Activated naive CD4-positive, alpha-beta T cell (primary cell): Measurements from ENCODE around the gene GNAI2.
"Not testable (repeated sequence)": the region's sequence is repeated elsewhere in the genome, so short reads cannot be mapped to it uniquely, and the experiment has no call there.

Experiments used
- DNase-seq, 4 experiments: peaks; one replicate each; lab custom pipeline; 2025; lab: John Stamatoyannopoulos, UW

GNAI2 gene

GRCh38 chr3:50204804-50205412 lies 31.1 kb upstream of the GNAI2 start, which contains the start of gene SLC38A3:
TSS of gene SLC38A3 (plus strand) at chr3:50205271. CDS start at chr3:50214200, 8,929 bp downstream.
- DNase-seq: peak in 1 of 4 experiments; percentile 8

- peak in 1 of 4 experiments; percentile 9 for DNase-seq
Measured at GRCh38 chr3:50205413-50206276, 30.4 kb upstream of the GNAI2 start.

GRCh38 chr3:50207359-50208042 lies 28.5 kb upstream of the GNAI2 start:
- no peak for DNase-seq

- no peak for DNase-seq
Measured at GRCh38 chr3:50208677-50209344, 27.2 kb upstream of the GNAI2 start.

GRCh38 chr3:50210176-50210509 lies 25.9 kb upstream of the GNAI2 start:
- no peak for DNase-seq

GRCh38 chr3:50210510-50211367 lies 25.3 kb upstream of the GNAI2 start:
- no peak for DNase-seq

- not testable (repeated sequence) for DNase-seq
Measured at GRCh38 chr3:50211368-50211717, 24.7 kb upstream of the GNAI2 start.

GRCh38 chr3:50211930-50212329 lies 24.1 kb upstream of the GNAI2 start:
- DNase-seq: no peak

GRCh38 chr3:50212502-50212901 lies 23.5 kb upstream of the GNAI2 start:
- no peak for DNase-seq

- DNase-seq: no peak
Measured at GRCh38 chr3:50212971-50213370, 23.0 kb upstream of the GNAI2 start.

GRCh38 chr3:50213373-50213772 lies 22.6 kb upstream of the GNAI2 start:
- DNase-seq: no peak

- no peak for DNase-seq
Measured at GRCh38 chr3:50214824-50215223, 21.2 kb upstream of the GNAI2 start.

- DNase-seq: no peak
Measured at GRCh38 chr3:50215529-50215928, 20.5 kb upstream of the GNAI2 start.

GRCh38 chr3:50217681-50218080 lies 18.3 kb upstream of the GNAI2 start:
- DNase-seq: no peak

GRCh38 chr3:50218448-50218847 lies 17.6 kb upstream of the GNAI2 start:
- no peak for DNase-seq

GRCh38 chr3:50219285-50219684 lies 16.7 kb upstream of the GNAI2 start:
- no peak for DNase-seq

- DNase-seq: no peak
Measured at GRCh38 chr3:50220109-50220508, 15.9 kb upstream of the GNAI2 start.

- DNase-seq: no peak
Measured at GRCh38 chr3:50221051-50221410, 15.0 kb upstream of the GNAI2 start.

GRCh38 chr3:50221411-50222168 lies 14.4 kb upstream of the GNAI2 start:
- DNase-seq: no peak

- no peak for DNase-seq
Measured at GRCh38 chr3:50222169-50222528, 13.9 kb upstream of the GNAI2 start.

GRCh38 chr3:50224639-50225038 lies 11.4 kb upstream of the GNAI2 start:
- no peak for DNase-seq
